Testis (tissue), 2 donors: ENCODE data around the gene NR4A2.

Experiments
- CTCF ChIP-seq, 3 experiments: fragments of 450-650 bp in 2 of 3; fragments of 200-600 bp in 1 of 3; sonication (generic) in 1 of 3; IDR thresholded peaks; one replicate each; pipeline ENCODE4 v1.5.1; 2016 to 2019; ENCODE audit warnings: antibody characterized with exemption in 3 of 3, mild to moderate bottlenecking in 2 of 3, moderate library complexity in 1 of 3
- POLR2A ChIP-seq: fragments of 450-650 bp; IDR thresholded peaks from one replicate; pipeline ENCODE4 v1.6.1; 2017; ENCODE audit warnings: antibody characterized with exemption, mild to moderate bottlenecking, moderate library complexity

- TF ChIP-seq CTCF (IDR thresholded peaks at IDR 0.05) (no peak), POLR2A (no peak)
Measured at GRCh38 chr2:156380117-156380645, 47.7 kb upstream of the NR4A2 start.
